K562 (cell line): ENCODE measurements around the gene ANKRD13D. TPM values are rescaled to one million over a fixed set of nuclear protein-coding genes. Genes with fewer than 3 reads are reported as not detected.

ENCODE experiments used
- ATAC-seq: fragments of 200-7000 bp; cut with Tn5 transposase; 3 replicates; pipeline ENCODE4 v1.9.1; 2020; ENCODE audit warnings: moderate library complexity
- BruUV-seq: library from RNA; stranded (reverse); fragments of 400-500 nt; replicated peaks from 2 replicates; lab custom pipeline; 2021; lab: Mats Ljungman, UMichigan
- CTCF ChIA-PET: fragments of 300-600 bp; formaldehyde crosslinking; extraction: SDS; loops from one replicate; lab custom pipeline; 2021; ENCODE audit warnings: low intra/inter-chr PET ratio; lab: Yijun Ruan, JAX
- POLR2A ChIA-PET: fragments of 300-600, 350-650 bp; sonication (Branson Sonifier 250); formaldehyde crosslinking; extraction: SDS; loops from one replicate; lab custom pipeline; 2021; ENCODE audit warnings: antibody characterized with exemption, inconsistent platforms; lab: Yijun Ruan, JAX
- DNase-seq, 4 experiments: peaks; one replicate each; pipeline versions ENCODE4 v3.0.0 to v3.0.0-alpha.2; 2011 to 2018; ENCODE audit warnings: low spot score in 3 of 4, mixed read lengths in 3 of 4; ENCODE audit errors: extremely low read depth in 1 of 4
- FAIRE-seq: peaks from 2 replicates; lab custom pipeline; 2011; peaks lifted over from hg19 to GRCh38; lab: Jason Lieb, UNC
- H2AFZ ChIP-seq: 2 replicates; pipeline ENCODE4 v1.6.0; 2011; ENCODE audit warnings: low read depth, low read length, control low read depth, inconsistent platforms
- H3K27ac ChIP-seq: fragments of 200-600 bp; 3 replicates; pipeline ENCODE4 v1.8.0; 2011; ENCODE audit warnings: low read depth, mild to moderate bottlenecking, control low read depth, inconsistent platforms, low read length, moderate library complexity, mixed read lengths; ENCODE audit errors: extremely low read depth
- H3K27me3 ChIP-seq, 2 experiments: fragments of 300-600 bp in 1 of 2; 2 replicates in 1 of 2; 3 replicates in 1 of 2; pipeline versions ENCODE4 v1.6.0 to v1.8.0; 2011; ENCODE audit warnings: inconsistent platforms in 2 of 2, low read length in 2 of 2, mild to moderate bottlenecking in 1 of 2, mixed read lengths in 1 of 2, moderate library complexity in 1 of 2; ENCODE audit not compliant: control insufficient read depth in 2 of 2, insufficient read depth in 2 of 2
- H3K36me3 ChIP-seq: fragments of 300-600 bp; 3 replicates; pipeline ENCODE4 v1.8.0; 2011; ENCODE audit warnings: mild to moderate bottlenecking, low read length, inconsistent platforms; ENCODE audit not compliant: control insufficient read depth, insufficient read depth
- H3K4me1 ChIP-seq, 2 experiments: fragments of 200-600 bp in 1 of 2; replicated peaks in 1 of 2; 2 replicates in 1 of 2; 3 replicates in 1 of 2; pipeline versions ENCODE4 v1.5.1 to v1.8.0; 2011; ENCODE audit warnings: inconsistent platforms in 2 of 2, low read length in 2 of 2, mild to moderate bottlenecking in 1 of 2, mixed read lengths in 1 of 2, moderate library complexity in 1 of 2; ENCODE audit not compliant: control insufficient read depth in 2 of 2, insufficient read depth in 2 of 2
- H3K4me2 ChIP-seq: 2 replicates; pipeline ENCODE4 v1.6.1; 2011; ENCODE audit warnings: low read length, control low read depth, inconsistent platforms, mixed read lengths; ENCODE audit not compliant: insufficient read depth
- H3K4me3 ChIP-seq: fragments of 200-600 bp; sonication (generic), shearing (Covaris generic); 2 replicates; pipeline ENCODE4 v1.5.1; 2016; ENCODE audit warnings: control low read depth, inconsistent platforms
- H3K79me2 ChIP-seq: fragments of 200-600 bp; 3 replicates; pipeline ENCODE4 v1.8.0; 2011; ENCODE audit warnings: low read length, inconsistent platforms; ENCODE audit not compliant: control insufficient read depth, insufficient read depth
- H3K9ac ChIP-seq, 2 experiments: 2 replicates each; pipeline versions ENCODE4 v1.6.0 to v1.6.1; 2011; ENCODE audit warnings: low read depth in 2 of 2, low read length in 2 of 2, control low read depth in 1 of 2, inconsistent platforms in 1 of 2, mild to moderate bottlenecking in 1 of 2, mixed read lengths in 1 of 2; ENCODE audit not compliant: insufficient read depth in 1 of 2
- H3K9me1 ChIP-seq: one replicate; pipeline ENCODE4 v1.6.0; 2011; ENCODE audit warnings: inconsistent platforms, mild to moderate bottlenecking, low read length, moderate library complexity; ENCODE audit not compliant: control insufficient read depth, insufficient read depth
- H3K9me3 ChIP-seq: replicated peaks from 2 replicates; pipeline ENCODE4 v1.5.1; 2011; ENCODE audit warnings: low read depth, low read length, inconsistent platforms; ENCODE audit not compliant: control insufficient read depth, insufficient read depth
- H4K20me1 ChIP-seq: replicated peaks from 2 replicates; pipeline ENCODE4 v1.6.1; 2011; ENCODE audit warnings: low read length, inconsistent platforms, mixed read lengths; ENCODE audit not compliant: control insufficient read depth, insufficient read depth
- FOSL1 ChIP-seq: fragments of 200-800 bp; sonication (Bioruptor generic); conservative IDR thresholded peaks from 2 replicates; pipeline ENCODE4 v1.6.1; 2016; ENCODE audit warnings: missing genetic modification characterization, missing compliant biosample characterization
- GTF2A2 ChIP-seq: IDR thresholded peaks from 2 replicates; pipeline ENCODE4 v1.6.1; 2016; ENCODE audit warnings: mild to moderate bottlenecking, missing genetic modification characterization, missing compliant biosample characterization
- KLF13 ChIP-seq: fragments of 450-650 bp; IDR thresholded peaks from 2 replicates; pipeline ENCODE4 v1.6.1; 2016; ENCODE audit warnings: missing genetic modification characterization, low read depth, mild to moderate bottlenecking, missing compliant biosample characterization, moderate library complexity, borderline replicate concordance
- NR2C2 ChIP-seq, 2 experiments: fragments of 200-800 bp in 1 of 2; sonication (Bioruptor generic) in 1 of 2; sonication (generic) in 1 of 2; formaldehyde crosslinking in 1 of 2; IDR thresholded peaks; 2 replicates each; pipeline versions ENCODE4 v1.6.1 to v1.8.0; 2016 to 2022; ENCODE audit warnings: mild to moderate bottlenecking in 1 of 2, missing compliant biosample characterization in 1 of 2, missing genetic modification characterization in 1 of 2, missing genetic modification reagents in 1 of 2
- U2AF2 ChIP-seq: fragments of 200-400 bp; formaldehyde crosslinking; optimal IDR thresholded peaks from 2 replicates; pipeline ENCODE3; 2017; ENCODE audit warnings: low read depth, mild to moderate bottlenecking, low read length
- ZFP36 ChIP-seq: fragments of 150-350 bp; IDR thresholded peaks from 2 replicates; pipeline ENCODE4 v1.6.1; 2018; ENCODE audit warnings: low read length, low read depth; ENCODE audit not compliant: partially characterized antibody
- ZKSCAN8 ChIP-seq: fragments of 200-800 bp; sonication (Bioruptor generic); IDR thresholded peaks from 2 replicates; pipeline ENCODE4 v1.6.1; 2016; ENCODE audit warnings: missing genetic modification characterization, missing compliant biosample characterization
- ZNF253 ChIP-seq: fragments of 250-450 bp; sonication (Bioruptor Pico); conservative IDR thresholded peaks from 2 replicates; pipeline ENCODE4 v1.6.1; 2021; ENCODE audit warnings: mild to moderate bottlenecking
- ZNF347 ChIP-seq: fragments of 450-650 bp; formaldehyde crosslinking; IDR thresholded peaks from 2 replicates; pipeline ENCODE4 v1.4.0; 2020; ENCODE audit warnings: low read depth, mild to moderate bottlenecking, moderate library complexity
- ZNF695 ChIP-seq: fragments of 450-650 bp; formaldehyde crosslinking; IDR thresholded peaks from 2 replicates; pipeline ENCODE4 v1.4.0; 2020; ENCODE audit warnings: mild to moderate bottlenecking, moderate library complexity
- ZSCAN29 ChIP-seq: fragments of 450-650 bp; IDR thresholded peaks from 2 replicates; pipeline ENCODE4 v1.6.1; 2017
- WGBS: fragments of 100-300 bp; shearing (Covaris generic); methylation state at CpG from one replicate; pipeline ENCODE4 v1.1.6; 2016; ENCODE audit warnings: low coverage, mixed read lengths; ENCODE audit not compliant: insufficient coverage; ENCODE audit errors: missing lambda C conversion rate; 5-methylcytosine and 5-hydroxymethylcytosine counted together
- in situ Hi-C: fragments of 300-500 bp; cut with MboI; formaldehyde crosslinking; loops from 4 replicates; pipeline ENCODE4 v1.15.0; 2018; ENCODE audit warnings: inconsistent platforms, mixed read lengths
- intact Hi-C: fragments of 100-400 bp; cut with micrococcal nuclease; formaldehyde crosslinking; loops from 2 replicates; pipeline ENCODE4 v1.14.2; 2022
- polyA plus RNA-seq, 8 experiments: library from polyadenylated mRNA; depleted of rRNA in 4 of 8; stranded (reverse) in 5 of 8; unstranded in 3 of 8; fragments of >200 nt; fragmentation: Nextera tagmentation in 2 of 8; fragmentation: Illumina TruSeq in 1 of 8; extraction: Ambion mirVana in 2 of 8; extraction: Trizol in 1 of 8; gene quantifications; 2 replicates each; pipeline versions ENCODE4 v1.2.1 to v1.2.3, GENCODE V29; 2011 to 2014; ENCODE audit warnings: inconsistent platforms in 1 of 8, missing spikeins in 1 of 8
- total RNA-seq, 7 experiments: library from RNA; depleted of rRNA in 6 of 7; stranded (reverse); fragments of >200 nt in 6 of 7; fragmentation: Illumina TruSeq in 2 of 7; extraction: Trizol in 2 of 7; gene quantifications; 2 replicates each; pipeline versions ENCODE4 v1.2.1 to v1.2.3, GENCODE V29; 2011 to 2021; ENCODE audit warnings: low replicate concordance in 1 of 7
- TF ChIP-seq, protein P1 (sequence below): sonication (generic); formaldehyde crosslinking; IDR thresholded peaks from 2 replicates; pipeline ENCODE4 v1.4.0; 2020; ENCODE audit warnings: mild to moderate bottlenecking, missing genetic modification reagents

The ANKRD13D gene
- total and polyA plus RNA-seq, 9 of the 15 experiments (the other 6 are each of a cell fraction or from before 2014, with no cell fraction given), result 0.94 to 40.9 (median 22.4) TPM

DNA sequence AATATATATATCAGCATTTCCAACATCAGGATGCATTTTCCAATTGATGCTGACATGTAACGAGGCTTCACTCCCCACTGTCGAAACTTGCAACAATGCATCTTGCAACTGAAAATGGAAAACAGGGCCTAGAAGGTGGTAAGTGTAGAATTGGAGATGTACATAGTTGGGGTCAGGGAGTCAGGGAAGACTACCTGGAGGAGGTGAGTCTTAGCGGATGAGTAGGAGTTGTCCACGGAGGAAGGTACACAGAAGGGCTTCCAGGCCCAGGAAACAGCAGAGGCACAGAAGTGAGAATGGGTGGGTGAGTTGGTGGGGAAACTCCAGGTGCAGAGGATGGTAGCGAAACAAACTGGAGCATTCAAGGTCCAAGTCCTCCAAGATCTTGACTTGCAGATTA lies 24.8 kb upstream of the ANKRD13D start:
- no TSS peak for BruUV-seq
- H4K20me1 ChIP-seq, result peaks cover 2% of the 10 kb centered on the region; the same call in 1 of the 2 replicates
- in situ Hi-C loops, result loop anchor here (5.0 kb wide), 1 partner anchor 118 kb away; no protein-coding TSS in a partner anchor
- no peaks in the 10 kb centered on the region for H3K27me3 ChIP-seq
- POLR2A ChIA-PET, result interaction anchor here (1.0 to 1.4 kb wide), 3 partner anchors 10 to 25 kb away, joined by 3 to 5 read pairs (median 4); no protein-coding TSS in a partner anchor
- peaks cover 30% of the 10 kb centered on the region for H3K79me2 ChIP-seq
- TF ChIP-seq ZNF695 (no peak), ZFP36 (peak; percentile 86)
- intact Hi-C loops, result loop anchor here (5.0 kb wide), 1 partner anchor 182 kb away; no protein-coding TSS in a partner anchor
- no peak overlapping the region for H3K4me3 ChIP-seq
- H2AFZ ChIP-seq, result no peak overlapping the region
- peaks cover 3% of the 10 kb centered on the region for H3K9me1 ChIP-seq
- DNase-seq, result no peak
- peak overlapping the region in 1 of 2 experiments; percentile 17; a peak in 1 of 4 replicates for H3K9ac ChIP-seq
- H3K9me3 ChIP-seq, result no peaks in the 10 kb centered on the region
- H3K4me1 ChIP-seq, result peaks cover 38 to 59% of the 10 kb centered on the region in 2 experiments
- 86% methylated on average over 5 of the region's 5 CpGs for WGBS
- ATAC-seq, result no peak
- CTCF ChIA-PET, result no interaction called here
- no peak overlapping the region for H3K4me2 ChIP-seq
- peaks cover 20% of the 10 kb centered on the region; the same call in 2 of the 3 replicates for H3K36me3 ChIP-seq
- no peak for FAIRE-seq
- no peak overlapping the region for H3K27ac ChIP-seq

DNA sequence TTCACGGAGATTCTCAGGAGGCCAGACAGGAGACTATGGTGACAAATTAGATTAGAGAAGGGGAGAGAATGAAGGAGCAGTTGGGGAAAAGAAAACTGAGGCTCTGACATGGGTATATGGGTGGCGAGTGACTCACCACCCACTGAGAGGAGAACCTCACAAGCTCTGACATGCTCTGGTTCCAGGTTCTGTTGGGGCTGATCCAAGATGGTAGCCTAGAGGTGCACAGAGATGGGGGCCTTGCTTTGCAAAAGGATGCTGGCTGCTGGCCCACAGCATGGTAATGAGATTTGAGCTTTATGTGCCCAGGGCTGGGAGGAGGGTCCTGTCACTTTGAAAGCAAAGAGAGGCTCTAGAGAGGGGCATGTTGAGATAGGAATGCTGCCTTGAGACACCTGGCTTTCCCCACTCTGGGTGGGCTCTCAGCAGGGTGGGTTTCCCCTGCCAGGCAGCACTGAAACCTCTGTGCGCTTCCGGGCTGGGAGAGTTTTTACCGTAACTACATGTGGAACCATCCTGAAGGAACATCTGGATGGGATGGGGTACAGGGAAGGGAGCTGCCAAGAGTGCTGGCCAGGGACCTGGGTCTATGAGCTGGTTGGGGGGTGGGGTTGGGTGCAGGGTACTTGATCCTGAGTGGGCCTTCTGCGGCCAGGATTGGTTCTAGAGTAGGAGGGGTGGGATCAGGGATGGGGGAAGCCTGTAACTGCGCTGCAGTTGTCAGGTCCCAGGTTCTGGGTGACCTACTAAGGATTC lies 24.0 kb upstream of the ANKRD13D start:
- Histone ChIP-seq H3K79me2 (peaks cover 38% of the 10 kb centered on the region), H3K9me3 (no peaks in the 10 kb centered on the region), H3K27ac (no peak overlapping the region), H3K4me3 (no peak overlapping the region), H2AFZ (no peak overlapping the region), H3K4me1 (peaks cover 46 to 67% of the 10 kb centered on the region in 2 experiments), H3K9ac (peak overlapping the region in 1 of 2 experiments; percentile 17; a peak in 1 of 4 replicates), H4K20me1 (peaks cover 10% of the 10 kb centered on the region; the same call in 1 of the 2 replicates), H3K9me1 (peaks cover 7% of the 10 kb centered on the region), H3K36me3 (peaks cover 28% of the 10 kb centered on the region; the same call in 2 of the 3 replicates), H3K27me3 (no peaks in the 10 kb centered on the region), H3K4me2 (no peak overlapping the region)
- 77% methylated on average over 6 of the region's 7 CpGs for WGBS
- no TSS peak for BruUV-seq
- CTCF ChIA-PET, result interaction anchor here (1.5 to 3.5 kb wide), 2 partner anchors 52 to 118 kb away, joined by 5 to 35 read pairs; no protein-coding TSS in a partner anchor
- POLR2A ChIA-PET, result interaction anchor here (0.7 to 1.1 kb wide), 2 partner anchors 19 to 43 kb away, joined by 3 read pairs; no protein-coding TSS in a partner anchor
- DNase-seq (no peak), ATAC-seq (no peak), FAIRE-seq (no peak)
- in situ Hi-C loops (loop anchor here (5.0 kb wide), 1 partner anchor 117 kb away; no protein-coding TSS in a partner anchor), intact Hi-C loops (loop anchor here (5.0 kb wide), 1 partner anchor 183 kb away; no protein-coding TSS in a partner anchor)
- no peak for TF ChIP-seq ZSCAN29
- TF ChIP-seq ZNF347 (CRISPR knock-in tag), result no peak
- TF ChIP-seq KLF13 (tag), result no peak
- no peak for TF ChIP-seq NR2C2 (CRISPR knock-in tag; IDR thresholded peaks at IDR 0.05)
- no peak for TF ChIP-seq NR2C2 (tag; IDR thresholded peaks at IDR 0.05)
- TF ChIP-seq ZKSCAN8 (CRISPR knock-in tag), result no peak
- TF ChIP-seq U2AF2, result no peak
- TF ChIP-seq GTF2A2 (tag), result no peak
- TF ChIP-seq, protein P1, sequence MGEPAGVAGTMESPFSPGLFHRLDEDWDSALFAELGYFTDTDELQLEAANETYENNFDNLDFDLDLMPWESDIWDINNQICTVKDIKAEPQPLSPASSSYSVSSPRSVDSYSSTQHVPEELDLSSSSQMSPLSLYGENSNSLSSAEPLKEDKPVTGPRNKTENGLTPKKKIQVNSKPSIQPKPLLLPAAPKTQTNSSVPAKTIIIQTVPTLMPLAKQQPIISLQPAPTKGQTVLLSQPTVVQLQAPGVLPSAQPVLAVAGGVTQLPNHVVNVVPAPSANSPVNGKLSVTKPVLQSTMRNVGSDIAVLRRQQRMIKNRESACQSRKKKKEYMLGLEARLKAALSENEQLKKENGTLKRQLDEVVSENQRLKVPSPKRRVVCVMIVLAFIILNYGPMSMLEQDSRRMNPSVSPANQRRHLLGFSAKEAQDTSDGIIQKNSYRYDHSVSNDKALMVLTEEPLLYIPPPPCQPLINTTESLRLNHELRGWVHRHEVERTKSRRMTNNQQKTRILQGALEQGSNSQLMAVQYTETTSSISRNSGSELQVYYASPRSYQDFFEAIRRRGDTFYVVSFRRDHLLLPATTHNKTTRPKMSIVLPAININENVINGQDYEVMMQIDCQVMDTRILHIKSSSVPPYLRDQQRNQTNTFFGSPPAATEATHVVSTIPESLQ (CRISPR knock-in tag), result no peak
- TF ChIP-seq FOSL1 (tag), result no peak
- TF ChIP-seq ZNF253 (CRISPR knock-in tag), result no peak
